Erythroblast (primary cell): ENCODE results near the gene TGFB1I1.

Source experiments
- GATA1 ChIP-seq: IDR thresholded peaks from 2 replicates; pipeline ENCODE4 v1.6.1; 2011; ENCODE audit warnings: low read depth, mild to moderate bottlenecking, control low read depth, low read length, moderate library complexity
- POLR2A ChIP-seq: IDR thresholded peaks from 2 replicates; pipeline ENCODE4 v1.6.1; 2011; ENCODE audit warnings: mild to moderate bottlenecking, low read length

DNA sequence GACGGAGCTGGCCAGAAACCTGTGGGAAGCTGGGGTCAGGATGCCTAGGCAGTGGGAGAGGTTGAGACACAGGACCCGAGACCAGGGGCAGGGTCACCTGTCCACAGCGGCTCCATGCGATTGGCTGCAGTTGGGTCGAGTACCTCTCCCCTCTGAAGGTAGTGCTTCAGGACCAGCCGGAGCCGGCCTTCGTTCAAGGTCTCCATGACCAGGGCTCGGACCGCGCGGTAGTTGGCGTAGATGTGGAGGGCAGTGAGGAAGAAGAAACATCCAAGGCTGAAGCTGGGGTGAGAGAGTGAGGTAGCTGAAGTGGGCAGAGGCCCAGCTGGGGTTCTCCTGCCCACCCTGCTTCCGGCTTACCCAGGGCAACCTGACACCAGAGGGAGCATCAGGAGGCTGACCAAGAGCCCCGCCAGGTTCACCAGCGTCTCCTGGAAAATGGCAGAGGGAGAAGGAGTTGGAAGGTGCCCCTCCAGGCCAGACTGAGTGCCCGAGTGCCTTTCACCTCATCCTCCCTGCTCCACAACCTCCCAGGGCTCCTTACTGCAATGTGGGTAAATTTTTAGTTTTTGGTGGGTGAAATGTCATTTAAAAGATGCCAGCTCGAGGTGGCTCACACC, 21.7 kb downstream of the TGFB1I1 start:
- no peak for TF ChIP-seq POLR2A
- no peak for TF ChIP-seq GATA1
